Mucosa of gallbladder (tissue), 1 donor: ENCODE measurements around the gene TBXAS1. TPM values are rescaled to one million over a fixed set of nuclear protein-coding genes. Genes with fewer than 3 reads are reported as not detected.

ENCODE experiments used
- DNase-seq: peaks from one replicate; pipeline ENCODE4 v3.0.0-alpha.2; 2020; ENCODE audit warnings: low spot score
- total RNA-seq: library from RNA; stranded (reverse); gene quantifications from one replicate; pipeline ENCODE4 v1.2.1, GENCODE V29; 2021
- donor health status: DM: no; HTN: no; CAD: no.

The TBXAS1 gene
- total RNA-seq, 1 donor from 2014 or later = 40.9 TPM

DNA sequence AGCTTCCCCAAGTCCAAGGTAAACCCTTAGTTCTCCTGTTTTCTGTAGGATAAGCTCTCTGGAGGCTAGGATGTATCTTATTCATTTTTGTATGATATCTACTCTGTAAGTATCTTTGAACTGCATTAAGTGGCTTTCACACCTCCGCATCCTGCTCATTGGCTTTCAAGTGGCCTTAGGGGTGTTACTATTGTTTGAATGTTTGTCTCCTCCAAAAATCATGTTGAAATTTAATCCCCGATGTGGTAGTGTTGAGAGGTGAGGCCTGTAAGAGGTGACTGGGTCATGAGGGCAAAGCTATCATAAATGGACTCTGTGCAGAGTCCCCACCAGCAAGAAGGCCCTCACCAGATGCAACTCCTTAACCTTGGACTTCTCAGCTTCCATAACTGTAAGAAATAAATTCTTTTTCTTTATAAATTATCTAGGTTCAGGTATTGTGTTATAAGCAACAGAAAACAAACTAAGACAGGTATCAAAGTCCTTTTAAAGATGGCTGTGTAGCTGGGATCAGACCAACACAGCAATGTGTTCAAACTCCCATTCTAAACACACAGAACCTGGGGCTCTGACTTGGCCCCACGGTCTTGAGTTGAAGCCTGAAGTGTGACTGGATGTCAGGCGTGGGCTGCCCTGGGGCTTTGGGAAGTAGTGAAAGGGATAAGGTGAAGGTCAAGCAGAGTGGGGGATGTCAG lies 25.9 kb downstream of the TBXAS1 start:
- no peak for DNase-seq

DNA sequence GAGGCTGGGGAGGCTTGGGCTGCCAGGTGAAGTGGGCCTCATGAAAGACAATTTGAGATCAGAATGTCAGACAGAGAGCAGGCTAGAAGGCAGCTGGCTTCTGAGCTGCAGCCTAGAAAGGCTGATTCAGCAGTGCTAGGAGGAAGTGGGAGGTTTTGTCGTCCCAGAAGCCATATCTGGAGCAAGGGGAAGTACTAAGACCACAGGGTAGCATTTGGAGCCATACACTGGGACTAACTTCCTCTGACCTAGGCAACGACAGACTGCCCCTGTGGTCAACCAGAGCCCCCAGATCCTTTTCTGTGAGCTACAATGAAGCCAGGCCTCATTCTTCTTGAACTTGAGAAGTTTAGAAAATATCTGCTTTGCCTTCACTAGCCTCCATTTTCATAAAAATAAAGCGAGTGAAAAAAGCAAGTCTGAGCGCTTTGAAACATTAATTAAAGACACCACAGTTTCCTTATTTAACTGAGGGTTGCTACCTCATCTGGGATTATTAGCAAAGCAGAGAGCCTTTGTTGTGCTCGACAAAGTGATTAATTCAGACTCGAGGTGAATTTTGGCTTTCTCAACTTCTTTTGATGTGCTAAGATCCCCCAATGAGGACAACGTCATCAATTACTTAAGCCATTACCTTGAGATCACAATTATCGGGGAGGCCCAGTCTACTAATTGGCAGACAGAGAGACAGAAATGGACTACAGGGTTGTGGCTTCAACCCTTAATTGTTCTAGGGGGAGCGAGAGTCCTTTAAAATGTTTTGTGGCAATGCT lies 26.6 kb downstream of the TBXAS1 start:
- DNase-seq = peak; percentile 34

DNA sequence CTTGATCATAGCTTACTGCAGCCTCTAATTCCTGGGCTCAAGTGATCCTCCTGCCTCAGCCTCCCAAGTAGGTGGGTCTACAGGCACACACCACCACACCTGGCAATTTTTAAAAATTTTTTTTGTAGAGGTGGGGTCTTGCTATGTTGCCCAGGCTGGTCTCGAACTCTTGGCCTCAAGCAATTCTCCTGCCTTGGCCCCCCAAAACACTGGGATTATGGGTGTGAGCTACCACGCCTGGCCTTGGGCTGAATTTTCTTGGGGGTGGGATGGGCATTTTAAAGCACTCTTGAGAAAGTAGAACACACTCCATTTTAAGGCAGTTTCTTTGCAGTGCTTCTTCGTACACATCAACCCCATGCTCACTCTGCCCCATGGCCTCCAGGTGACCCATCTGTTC lies 28.7 kb downstream of the TBXAS1 start:
- no peak for DNase-seq

DNA sequence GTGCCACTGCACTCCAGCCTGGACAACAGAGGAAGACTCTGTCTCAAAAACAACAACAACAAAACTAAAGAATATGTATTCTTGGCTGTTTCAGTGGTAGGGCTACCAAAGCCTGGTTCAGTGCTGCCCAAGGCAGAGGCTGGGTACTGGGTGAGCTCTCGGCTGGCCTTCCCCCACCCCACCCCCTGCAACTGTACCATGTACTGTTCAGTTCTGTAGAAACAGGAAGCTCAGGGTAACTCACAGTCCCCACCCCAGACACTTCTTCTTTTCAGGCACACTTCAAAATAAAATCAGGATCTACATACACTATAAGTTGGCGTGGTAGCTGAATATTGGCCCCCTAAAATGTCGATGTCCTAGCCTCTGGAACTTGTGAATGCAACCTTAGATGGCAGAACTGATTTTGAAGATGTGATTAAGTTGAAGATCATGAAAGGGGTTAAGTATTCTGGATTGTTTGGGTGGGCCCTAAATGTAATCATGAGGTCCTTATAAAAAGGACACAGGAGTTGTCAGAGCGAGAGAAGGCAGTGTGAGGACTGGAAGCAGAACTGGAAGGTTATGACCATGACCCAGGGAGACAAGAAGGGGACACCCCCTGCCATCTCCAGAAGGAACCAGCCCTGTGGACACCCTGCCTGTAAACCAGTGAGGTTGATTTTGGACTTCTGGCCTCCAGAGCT lies 31.2 kb downstream of the TBXAS1 start:
- peak; percentile 40 for DNase-seq

DNA sequence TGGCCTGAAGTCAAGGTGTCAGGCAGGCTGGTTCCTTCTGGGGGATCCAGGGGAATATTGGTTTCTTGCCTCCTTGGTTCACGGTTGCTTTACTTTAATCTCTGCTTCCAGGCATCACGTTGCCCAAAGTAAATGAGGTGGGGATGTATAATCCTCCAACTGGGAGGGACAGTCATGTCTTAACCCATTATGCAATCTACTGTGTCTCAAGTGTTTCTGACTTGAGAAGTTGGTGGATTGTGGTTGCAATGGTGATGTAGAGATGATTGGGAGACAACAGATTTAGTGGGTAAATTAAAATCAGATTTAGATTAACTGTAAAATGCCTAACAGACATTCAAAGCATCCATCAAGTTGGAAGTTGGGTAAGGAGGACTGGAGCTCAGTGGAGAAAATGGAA lies 32.7 kb downstream of the TBXAS1 start:
- DNase-seq = no peak

DNA sequence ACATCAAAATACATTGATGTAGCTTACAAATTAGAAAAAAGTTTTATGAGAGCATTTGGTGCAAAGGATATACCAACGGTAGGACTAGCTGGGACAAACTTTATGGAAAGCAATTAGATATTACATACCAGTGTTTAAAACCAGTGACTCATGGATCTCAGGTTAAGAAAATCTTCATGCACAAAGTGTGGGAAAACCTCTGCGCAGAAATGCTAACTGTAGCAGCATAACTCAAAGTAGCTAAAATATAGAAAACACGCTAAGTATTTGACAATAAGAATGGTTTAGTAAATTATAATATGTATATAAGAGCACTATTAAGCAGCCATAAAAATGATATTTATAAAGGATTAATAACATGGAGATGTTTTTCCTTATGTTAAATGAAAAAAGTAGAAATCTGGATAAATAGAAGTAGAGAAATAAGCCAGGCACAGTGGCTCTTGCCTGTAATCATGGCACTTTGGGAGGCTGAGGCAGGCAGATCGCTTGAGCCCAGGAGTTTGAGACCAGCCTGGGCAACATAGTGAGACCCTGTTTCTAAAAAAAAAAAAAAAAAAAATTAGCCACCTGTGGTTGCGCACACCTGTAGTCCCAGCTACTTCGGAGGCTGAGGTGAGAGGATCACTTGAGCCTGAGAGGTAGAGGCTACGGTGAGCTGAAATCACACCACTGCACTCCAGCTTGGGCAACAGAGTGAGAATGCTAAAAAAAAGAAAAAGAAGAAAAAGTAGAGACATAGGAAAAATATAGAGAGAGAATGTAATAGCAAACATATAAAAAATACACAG lies 37.2 kb downstream of the TBXAS1 start:
- no peak for DNase-seq

DNA sequence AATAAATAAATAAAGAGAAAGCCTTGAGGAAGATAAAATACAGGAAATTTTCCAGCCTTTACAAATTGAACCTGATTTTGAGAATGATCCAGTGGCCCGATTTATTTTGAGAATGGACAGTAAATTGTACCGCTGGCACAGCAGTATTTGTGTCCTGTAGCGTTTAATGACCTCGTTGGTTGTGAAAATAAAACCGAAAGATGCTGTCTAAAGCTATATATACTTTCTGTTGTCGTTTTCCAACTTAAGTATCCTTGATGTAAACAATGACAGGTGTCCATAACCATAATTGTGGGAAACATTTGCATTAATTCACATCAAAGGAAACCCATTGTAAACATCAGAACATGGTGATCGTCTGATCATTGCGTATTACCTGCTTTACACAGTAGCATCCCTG lies 38.8 kb downstream of the TBXAS1 start:
- DNase-seq = no peak

DNA sequence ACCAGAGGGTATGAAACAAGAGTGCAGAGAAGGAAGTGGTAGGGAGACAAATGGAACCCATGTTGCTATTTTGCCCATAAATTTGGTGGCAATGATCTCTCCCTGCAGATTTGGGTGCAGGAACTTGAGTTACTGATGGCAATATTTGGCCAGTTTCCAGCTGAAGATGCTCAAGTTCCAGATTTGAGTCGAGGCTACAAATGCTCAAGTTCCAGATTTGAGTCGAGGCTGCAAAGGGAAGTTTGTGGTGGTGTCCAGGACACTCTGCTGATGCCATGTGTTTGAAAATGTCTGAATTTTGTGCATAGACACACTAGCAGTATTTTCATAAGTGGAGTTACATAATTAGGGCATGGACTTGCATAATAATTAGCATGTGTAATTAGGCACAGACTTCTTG lies 40.8 kb downstream of the TBXAS1 start:
- DNase-seq = no peak

DNA sequence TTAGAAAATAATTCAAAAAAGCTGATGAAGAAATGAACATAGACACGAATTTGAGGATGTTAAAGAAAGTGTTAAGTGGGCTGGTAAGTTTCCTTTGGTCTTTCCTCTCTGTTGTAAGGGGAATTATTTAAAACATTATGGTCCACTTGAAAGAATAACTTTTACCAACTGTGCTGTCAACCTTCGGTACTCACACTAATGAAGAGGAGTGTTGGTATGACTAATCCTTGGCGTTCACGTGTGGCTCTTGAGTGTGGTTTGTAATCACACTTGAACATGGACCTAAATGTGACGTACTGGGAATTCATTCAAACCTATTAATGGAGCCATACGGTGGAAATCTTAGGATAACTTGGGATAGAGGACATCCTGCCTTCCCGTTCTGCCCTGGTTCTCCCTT lies 41.3 kb downstream of the TBXAS1 start:
- no peak for DNase-seq

DNA sequence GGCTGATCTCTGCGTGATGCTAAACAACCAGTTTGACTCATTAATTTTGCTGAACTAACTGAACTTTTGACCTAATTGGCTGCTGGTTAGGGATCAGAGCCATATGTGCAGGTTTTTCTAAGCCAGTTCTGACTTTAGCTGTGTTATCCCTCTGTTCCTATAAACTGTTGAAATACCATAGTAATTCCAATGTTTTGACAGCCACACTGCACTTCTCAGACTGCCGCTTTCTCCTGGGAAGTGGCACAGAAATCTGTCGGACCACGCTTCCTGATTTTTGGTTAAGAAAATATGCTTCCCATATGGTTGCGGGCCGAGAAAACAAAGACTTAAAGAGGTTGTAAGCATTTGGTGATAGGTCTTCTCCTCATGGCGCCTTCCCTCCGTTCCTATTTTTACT lies 42.3 kb downstream of the TBXAS1 start:
- DNase-seq = no peak

DNA sequence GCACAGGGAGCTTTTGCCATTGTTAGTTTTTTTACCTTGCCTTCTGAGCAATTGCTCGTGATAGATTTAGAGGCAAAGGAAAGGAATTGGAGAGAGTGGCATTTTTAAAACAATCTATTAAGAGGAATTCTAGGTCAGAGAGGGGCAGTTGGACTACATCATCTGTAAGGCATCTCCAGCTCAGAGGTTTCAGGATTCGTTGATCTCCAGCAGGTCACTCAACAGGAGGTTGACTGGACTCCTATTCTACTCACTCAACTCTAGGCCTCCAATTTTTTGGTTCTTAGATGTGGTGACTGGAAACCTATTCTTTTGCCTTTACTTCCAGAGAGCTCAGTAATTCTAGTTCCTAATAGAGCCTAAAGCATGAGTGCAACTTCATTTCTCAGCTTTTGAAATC lies 42.8 kb downstream of the TBXAS1 start:
- no peak for DNase-seq

DNA sequence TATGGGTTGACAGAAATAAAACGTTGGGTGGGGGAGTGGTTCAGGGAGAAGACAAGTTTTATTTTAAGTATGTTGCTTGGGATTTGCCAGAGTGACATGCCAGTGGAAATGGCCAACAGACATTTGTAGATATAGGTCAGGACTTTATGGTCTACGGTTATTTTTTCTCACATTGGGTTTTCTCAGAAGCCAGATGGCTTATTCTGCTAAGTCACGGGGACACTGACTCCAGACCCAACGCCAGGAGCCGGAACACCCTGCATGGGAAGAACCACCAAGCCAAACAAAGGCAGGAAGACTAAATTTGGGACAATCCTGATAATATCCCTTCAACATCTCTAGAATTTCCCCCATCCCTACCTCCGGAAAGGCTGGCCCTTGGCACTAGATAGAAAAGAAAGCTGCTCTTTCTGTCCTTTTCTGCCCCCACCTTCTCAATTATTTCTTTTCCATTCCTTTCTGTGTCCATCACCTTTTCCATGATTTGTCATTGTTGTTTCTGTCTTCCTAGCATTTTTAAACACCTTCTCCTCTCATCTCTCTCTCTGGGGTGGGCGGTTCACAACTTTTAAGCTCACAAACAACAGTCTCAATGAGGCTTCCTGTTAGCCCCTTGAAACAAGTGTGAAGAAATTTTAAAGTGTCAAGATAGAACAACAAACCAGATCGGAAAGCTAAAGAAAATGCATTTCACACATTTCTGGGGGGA lies 44.7 kb downstream of the TBXAS1 start:
- DNase-seq = no peak

DNA sequence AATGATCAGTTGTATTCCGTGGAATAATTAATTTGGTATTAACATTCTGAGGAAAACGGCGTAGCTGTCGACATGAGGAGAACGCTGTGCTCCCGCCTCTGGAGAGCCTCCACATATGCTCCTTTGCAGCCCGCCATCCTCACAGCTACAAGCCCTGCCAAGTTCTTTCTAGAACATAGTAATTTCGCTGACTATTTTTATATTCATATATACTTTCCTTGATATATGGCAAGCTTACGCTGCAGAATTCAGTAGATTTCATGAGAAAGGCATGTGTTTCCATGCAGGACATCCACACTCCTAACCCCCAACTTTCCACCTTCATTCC lies 45.2 kb downstream of the TBXAS1 start:
- DNase-seq = no peak

DNA sequence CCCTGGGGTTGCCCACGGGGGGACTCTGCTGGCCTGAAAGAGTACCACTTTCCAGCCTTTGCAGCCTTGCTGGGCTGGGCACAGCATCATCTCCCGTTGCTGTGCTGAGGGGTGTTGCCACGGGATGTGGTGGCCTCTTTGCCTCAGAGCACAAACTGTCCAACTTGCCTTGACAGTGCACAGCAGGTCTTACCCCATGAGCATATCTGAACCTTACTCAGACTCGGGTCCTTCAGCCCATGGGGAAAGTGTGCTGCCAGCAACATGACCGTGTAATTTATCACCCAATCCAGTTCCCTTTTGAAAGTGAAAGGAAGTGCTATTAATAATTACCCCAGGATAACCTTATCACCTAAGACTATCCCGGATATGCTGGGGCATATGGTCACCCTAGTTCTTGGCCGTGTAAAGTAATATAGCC lies 46.8 kb downstream of the TBXAS1 start:
- no peak for DNase-seq

DNA sequence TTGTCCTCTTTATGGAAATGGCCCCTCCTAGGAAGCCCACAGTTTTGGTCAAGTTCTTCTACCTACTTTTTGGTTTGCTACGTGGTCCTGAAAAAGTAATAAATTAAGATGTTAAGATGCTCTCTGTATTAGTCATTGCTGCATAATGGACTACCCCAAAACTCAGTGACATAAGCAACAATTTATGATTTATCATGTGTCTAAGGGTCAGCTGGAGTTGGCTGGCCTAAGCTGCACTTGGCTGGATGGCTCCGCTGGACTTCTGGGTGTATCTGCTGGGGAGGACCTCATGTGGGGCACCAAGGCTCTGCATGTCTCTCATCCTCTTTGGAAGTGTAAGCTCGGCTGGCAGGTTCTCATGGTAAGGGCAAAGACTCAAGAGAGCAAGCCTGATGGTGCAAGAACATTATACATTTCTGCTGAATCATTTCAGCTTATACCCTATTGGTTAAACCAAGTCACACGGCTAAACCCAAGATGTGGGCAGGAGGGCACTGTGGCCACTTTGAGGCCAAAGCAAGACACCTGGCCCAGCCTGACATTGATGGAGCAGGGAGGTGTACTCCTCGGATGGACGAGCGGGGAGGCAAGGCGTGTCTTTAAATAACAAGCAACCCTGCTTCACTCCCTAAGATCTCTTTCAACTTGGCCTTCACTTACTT lies 47.7 kb downstream of the TBXAS1 start:
- no peak for DNase-seq

DNA sequence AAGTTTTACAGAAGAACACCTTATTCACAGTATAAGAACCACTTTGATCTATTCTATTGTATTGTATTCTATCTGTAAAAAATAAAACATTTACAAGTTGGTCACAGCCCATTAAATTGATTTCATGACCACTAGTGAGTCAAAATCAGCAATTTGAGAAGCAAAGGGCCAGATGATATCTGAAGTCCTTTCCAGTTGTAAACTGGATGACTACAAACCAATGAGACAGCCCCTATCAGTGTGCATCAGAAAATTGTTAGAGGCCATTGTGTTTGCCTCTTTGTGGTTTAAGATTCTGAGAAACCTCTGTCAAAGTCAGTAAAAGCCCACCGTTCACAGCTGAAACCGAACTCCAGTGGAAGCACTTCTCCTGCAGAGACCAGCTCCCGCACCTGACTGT lies 54.8 kb downstream of the TBXAS1 start:
- DNase-seq = no peak

DNA sequence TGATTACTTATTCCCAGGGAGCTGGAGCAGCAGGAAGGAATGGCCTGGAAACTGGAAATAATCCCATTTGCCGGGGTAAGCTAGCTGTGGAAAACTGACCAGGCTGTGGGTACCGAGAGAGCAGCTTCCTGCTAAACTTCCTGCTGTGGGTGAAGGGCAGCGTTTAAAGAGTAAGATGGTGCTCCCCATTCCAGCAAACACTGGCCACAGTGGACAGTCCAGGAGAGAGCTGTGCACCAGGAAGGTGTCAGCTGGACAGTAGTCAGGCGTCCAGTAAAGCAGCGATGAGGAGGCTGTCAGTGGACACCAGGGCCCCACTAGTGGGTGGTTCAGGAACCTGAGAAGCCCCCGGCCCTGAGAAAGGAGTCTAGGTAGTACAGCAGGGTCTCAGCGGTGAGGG lies 55.4 kb downstream of the TBXAS1 start:
- DNase-seq = no peak

DNA sequence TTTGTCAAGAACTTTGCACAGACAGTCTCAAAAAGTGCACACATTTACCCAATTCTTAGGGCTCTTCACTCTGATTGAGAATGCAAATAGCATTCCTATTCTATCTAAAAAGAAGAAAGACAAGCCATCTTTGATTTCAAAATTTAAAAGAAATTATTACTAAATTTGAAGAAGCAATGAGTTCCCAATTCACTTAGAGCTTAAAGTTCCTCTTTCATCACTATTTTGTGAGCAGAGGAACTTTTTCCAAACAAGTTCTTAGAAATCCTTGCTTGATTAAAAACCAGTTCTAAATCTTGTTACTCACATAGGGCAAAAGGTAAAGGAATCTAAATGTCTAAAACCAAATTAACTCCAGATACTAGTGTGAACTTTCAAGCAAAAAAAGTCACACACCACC lies 56.4 kb downstream of the TBXAS1 start:
- DNase-seq = no peak

DNA sequence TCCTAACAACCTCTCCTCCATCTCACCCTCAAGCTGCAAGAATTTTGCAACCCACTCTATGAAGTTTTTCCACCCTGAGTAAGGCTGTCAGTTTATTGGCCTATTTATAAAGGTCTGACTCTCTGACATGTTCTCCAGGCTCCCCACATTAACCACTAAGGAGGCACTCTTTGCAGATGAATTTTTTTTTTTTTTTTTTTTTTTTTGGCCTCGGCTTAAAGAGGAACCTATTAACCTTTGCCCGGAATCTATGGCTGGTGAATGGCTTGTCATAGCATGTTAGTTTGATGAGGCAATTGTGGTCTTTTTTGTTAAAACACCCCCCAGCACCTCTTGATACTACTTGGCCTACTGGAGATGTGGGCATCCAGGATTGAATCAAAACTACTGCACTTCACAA lies 57.1 kb downstream of the TBXAS1 start:
- no peak for DNase-seq

DNA sequence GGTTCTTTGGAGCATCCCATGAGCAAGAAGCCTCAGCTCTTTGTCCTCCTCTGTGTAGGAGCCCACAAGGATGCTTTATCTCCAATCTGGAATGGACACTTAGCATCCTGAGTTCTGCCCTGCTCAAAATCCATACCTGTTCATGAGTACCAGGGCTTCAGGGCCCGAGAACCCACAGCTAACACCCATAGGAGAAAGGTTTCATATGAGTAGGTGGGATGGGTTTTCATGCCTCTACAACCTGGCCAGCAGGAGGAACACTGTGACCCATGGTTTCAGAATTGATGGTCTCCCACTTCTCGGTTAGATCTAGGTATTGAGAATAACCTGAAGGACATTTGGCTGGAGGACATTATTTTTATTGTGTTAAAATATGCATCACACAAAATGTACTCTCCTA lies 57.8 kb downstream of the TBXAS1 start:
- no peak for DNase-seq

DNA sequence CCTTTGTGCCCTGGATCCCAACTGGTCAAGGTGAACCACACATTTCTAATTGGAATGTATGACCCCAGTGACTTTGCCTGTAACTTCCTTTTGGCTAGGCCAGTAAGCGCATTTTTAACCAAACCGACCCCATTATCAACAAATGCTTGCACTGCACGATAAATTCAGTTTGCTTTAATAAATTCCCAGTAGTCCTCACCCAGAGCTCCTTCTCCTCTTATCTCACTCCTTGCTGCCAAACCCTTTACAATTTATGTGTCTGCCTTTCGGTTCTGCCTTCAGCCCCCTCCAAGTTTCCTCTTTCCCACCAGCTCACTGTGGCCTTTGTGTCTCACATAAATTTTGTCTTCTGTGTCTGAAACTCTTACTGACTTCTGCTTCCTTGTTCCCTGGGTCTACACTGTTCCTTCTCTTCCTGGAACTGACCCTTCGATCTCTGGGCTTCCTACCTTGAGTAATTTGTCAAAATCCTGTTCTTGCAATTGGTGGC lies 59.0 kb downstream of the TBXAS1 start:
- no peak for DNase-seq
